Measurements from ENCODE around the gene ATG16L2. TPM values are rescaled to one million over a fixed set of nuclear protein-coding genes. Genes with fewer than 3 reads are reported as not detected.

Gene ATG16L2
- total RNA-seq, 4 donors from 2014 or later, result 50.2 to 206 (median 85.3) TPM

- no peak for TF ChIP-seq EP300 (IDR thresholded peaks at IDR 0.05; ENCODE audit: low read depth)
- no peak for TF ChIP-seq POLR2A (IDR thresholded peaks at IDR 0.05)
- peak in 1 of 3 donors; percentile 21 for TF ChIP-seq POLR2AphosphoS5 (IDR thresholded peaks at IDR 0.05)
- TF ChIP-seq, protein P1, sequence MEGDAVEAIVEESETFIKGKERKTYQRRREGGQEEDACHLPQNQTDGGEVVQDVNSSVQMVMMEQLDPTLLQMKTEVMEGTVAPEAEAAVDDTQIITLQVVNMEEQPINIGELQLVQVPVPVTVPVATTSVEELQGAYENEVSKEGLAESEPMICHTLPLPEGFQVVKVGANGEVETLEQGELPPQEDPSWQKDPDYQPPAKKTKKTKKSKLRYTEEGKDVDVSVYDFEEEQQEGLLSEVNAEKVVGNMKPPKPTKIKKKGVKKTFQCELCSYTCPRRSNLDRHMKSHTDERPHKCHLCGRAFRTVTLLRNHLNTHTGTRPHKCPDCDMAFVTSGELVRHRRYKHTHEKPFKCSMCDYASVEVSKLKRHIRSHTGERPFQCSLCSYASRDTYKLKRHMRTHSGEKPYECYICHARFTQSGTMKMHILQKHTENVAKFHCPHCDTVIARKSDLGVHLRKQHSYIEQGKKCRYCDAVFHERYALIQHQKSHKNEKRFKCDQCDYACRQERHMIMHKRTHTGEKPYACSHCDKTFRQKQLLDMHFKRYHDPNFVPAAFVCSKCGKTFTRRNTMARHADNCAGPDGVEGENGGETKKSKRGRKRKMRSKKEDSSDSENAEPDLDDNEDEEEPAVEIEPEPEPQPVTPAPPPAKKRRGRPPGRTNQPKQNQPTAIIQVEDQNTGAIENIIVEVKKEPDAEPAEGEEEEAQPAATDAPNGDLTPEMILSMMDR (IDR thresholded peaks at IDR 0.05), result peak; percentile 93 to 94 (median 94)
- peak; percentile 83 for DNase-seq
- 42% methylated on average over 13 of the region's 13 CpGs; no CpG with 5 or more reads in 1 of the 2 donors for WGBS, 2 donors (ENCODE audit: low coverage in 1 of 2)
- in situ Hi-C loops (cut with MboI; ENCODE audit: low pct_ligation_motif_present in 1 of 4, low pct_unique_long_range_greater_than_20kb in 1 of 4, low sequenced_read_pairs in 3 of 4) (loop anchor here (5.0 to 10.0 kb wide), 3 partner anchors 341 to 413 kb away; no protein-coding TSS in a partner anchor), intact Hi-C loops (cut with DNase I; ENCODE audit: low total_unique reads) (loop anchor here (2.0 kb wide), 1 partner anchor 347 kb away; no protein-coding TSS in a partner anchor)
- Histone ChIP-seq H3K9me3 (no peaks in the 10 kb centered on the region), H3K4me1 (peaks cover 0 to 14% (median 9%) of the 10 kb centered on the region in 4 donors), H3K36me3 (no peaks in the 10 kb centered on the region), H3K4me3 (no peak overlapping the region), H3K27me3 (no peaks in the 10 kb centered on the region), H3K27ac (no peak overlapping the region)
Observed at GRCh38 chr11:72831521-72832300, 17.5 kb downstream of the ATG16L2 start.

- Histone ChIP-seq H3K4me3 (no peak overlapping the region), H3K27ac (peak overlapping the region in 2 of 4 donors; percentile 26 to 64), H3K4me1 (peaks cover 0 to 14% (median 9%) of the 10 kb centered on the region in 4 donors), H3K9me3 (no peaks in the 10 kb centered on the region), H3K27me3 (no peaks in the 10 kb centered on the region), H3K36me3 (no peaks in the 10 kb centered on the region)
- intact Hi-C loops (cut with DNase I; ENCODE audit: low total_unique reads) (no loop called here), in situ Hi-C loops (cut with MboI; ENCODE audit: low pct_ligation_motif_present in 1 of 4, low pct_unique_long_range_greater_than_20kb in 1 of 4, low sequenced_read_pairs in 3 of 4) (loop anchor here (5.0 to 10.0 kb wide), 3 partner anchors 340 to 412 kb away; no protein-coding TSS in a partner anchor)
- 64 to 80% methylated on average over 4 to 9 of the region's 9 CpGs for WGBS, 2 donors (ENCODE audit: low coverage in 1 of 2)
- TF ChIP-seq, protein P1 (IDR thresholded peaks at IDR 0.05), result no peak
- TF ChIP-seq EP300 (IDR thresholded peaks at IDR 0.05; ENCODE audit: low read depth) (no peak), POLR2AphosphoS5 (IDR thresholded peaks at IDR 0.05) (no peak), POLR2A (IDR thresholded peaks at IDR 0.05) (no peak)
- no peak for DNase-seq
Observed at GRCh38 chr11:72832301-72833082, 18.3 kb downstream of the ATG16L2 start.

DNA sequence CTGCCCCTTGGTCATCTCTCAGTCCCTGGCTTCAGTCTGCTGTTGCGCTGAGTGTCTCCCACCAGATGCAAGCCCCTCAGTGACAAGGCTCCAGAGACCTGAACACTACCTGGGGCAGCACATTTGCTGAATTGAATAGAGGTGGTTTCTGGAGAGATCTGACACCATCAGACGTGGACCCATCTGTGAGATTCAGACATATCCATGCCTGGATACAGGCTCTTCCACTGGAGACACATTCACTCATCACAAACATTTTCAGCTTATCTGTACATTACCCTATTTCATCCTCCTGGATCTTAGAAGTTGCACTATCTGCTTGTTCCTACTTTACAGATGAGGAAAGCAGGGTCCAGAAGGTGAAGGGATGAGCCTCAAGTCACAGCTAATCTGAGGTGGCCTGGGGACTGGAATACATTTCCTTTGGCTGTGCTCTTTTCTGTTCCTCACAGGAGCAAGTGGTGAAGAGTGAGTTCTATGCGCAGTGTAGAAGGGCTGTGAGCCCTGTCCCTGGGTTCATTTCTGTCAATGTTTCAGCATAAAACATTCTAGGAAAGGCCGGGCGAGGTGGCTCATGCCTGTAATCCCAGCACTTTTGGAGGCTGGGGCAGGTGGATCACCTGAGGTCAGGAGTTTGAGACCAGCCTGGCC is 19.0 kb downstream of the ATG16L2 start:
- Histone ChIP-seq H3K4me3 (no peak overlapping the region), H3K27ac (peak overlapping the region; percentile 26 to 64 (median 48)), H3K4me1 (peaks cover 0 to 11% (median 7%) of the 10 kb centered on the region in 4 donors), H3K27me3 (no peaks in the 10 kb centered on the region), H3K36me3 (peaks cover 0 to 3% (median 0%) of the 10 kb centered on the region in 4 donors), H3K9me3 (no peaks in the 10 kb centered on the region)
- intact Hi-C loops (cut with DNase I; ENCODE audit: low total_unique reads) (no loop called here), in situ Hi-C loops (cut with MboI; ENCODE audit: low pct_ligation_motif_present in 1 of 4, low pct_unique_long_range_greater_than_20kb in 1 of 4, low sequenced_read_pairs in 3 of 4) (loop anchor here (5.0 to 10.0 kb wide), 3 partner anchors 339 to 412 kb away; no protein-coding TSS in a partner anchor)
- no peak for TF ChIP-seq POLR2A (IDR thresholded peaks at IDR 0.05)
- TF ChIP-seq POLR2AphosphoS5 (IDR thresholded peaks at IDR 0.05), result no peak
- TF ChIP-seq, protein P1 (IDR thresholded peaks at IDR 0.05), result no peak
- TF ChIP-seq EP300 (IDR thresholded peaks at IDR 0.05; ENCODE audit: low read depth), result no peak
- WGBS, 2 donors (ENCODE audit: low coverage in 1 of 2), result 92 to 95% methylated on average over 2 to 5 of the region's 5 CpGs
- no peak for DNase-seq
